ENCODE results near the gene CEP85L.
A peak's percentile ranks its signal among the peaks of the same experiment; 100 is the strongest.

The CEP85L gene

GRCh38 chr6:118683881-118684872, 32.8 kb upstream of the CEP85L start:
- no peak for DNase-seq (ENCODE audit: low read depth)
- TF ChIP-seq, protein P1, sequence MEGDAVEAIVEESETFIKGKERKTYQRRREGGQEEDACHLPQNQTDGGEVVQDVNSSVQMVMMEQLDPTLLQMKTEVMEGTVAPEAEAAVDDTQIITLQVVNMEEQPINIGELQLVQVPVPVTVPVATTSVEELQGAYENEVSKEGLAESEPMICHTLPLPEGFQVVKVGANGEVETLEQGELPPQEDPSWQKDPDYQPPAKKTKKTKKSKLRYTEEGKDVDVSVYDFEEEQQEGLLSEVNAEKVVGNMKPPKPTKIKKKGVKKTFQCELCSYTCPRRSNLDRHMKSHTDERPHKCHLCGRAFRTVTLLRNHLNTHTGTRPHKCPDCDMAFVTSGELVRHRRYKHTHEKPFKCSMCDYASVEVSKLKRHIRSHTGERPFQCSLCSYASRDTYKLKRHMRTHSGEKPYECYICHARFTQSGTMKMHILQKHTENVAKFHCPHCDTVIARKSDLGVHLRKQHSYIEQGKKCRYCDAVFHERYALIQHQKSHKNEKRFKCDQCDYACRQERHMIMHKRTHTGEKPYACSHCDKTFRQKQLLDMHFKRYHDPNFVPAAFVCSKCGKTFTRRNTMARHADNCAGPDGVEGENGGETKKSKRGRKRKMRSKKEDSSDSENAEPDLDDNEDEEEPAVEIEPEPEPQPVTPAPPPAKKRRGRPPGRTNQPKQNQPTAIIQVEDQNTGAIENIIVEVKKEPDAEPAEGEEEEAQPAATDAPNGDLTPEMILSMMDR (conservative IDR thresholded peaks at IDR 0.05; ENCODE audit: low read length), result no peak
- no peak overlapping the region for H3K4me3 ChIP-seq (ENCODE audit: low read length)

DNA sequence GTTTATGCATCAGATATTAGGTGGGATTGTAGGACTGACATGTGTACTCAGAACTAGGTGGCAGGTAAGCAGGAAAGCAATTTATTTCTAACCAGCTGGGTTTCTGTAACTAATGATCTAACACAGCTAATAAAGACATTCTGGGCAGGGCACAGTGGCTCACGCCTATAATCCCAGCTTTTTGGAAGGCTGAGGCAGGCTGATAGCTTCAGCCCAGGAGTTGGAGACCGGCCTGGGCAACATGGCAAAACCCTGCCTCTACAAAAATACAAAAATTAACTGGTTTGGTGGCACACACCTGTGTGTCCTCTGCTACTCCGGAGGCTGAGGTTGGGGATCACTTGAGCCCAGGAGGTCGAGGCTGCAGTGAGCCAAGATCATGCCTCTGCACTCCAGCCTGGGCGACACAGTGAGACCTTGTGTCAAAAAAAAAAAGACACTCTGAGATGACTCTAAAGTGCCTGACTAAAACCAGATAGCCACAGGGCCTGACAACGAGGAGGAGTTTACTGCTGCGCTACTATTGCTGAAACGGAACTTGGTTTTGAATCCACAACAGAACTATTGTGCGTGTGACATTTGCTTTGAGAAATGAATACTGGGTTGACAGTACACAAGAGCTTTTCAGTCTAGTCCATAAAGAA, 29.2 kb upstream of the CEP85L start:
- DNase-seq (ENCODE audit: low read depth), result no peak
- TF ChIP-seq, protein P1 (conservative IDR thresholded peaks at IDR 0.05; ENCODE audit: low read length), result no peak
- no peak overlapping the region for H3K4me3 ChIP-seq (ENCODE audit: low read length)

GRCh38 chr6:118679327-118679901, 28.0 kb upstream of the CEP85L start:
- TF ChIP-seq, protein P1 (conservative IDR thresholded peaks at IDR 0.05; ENCODE audit: low read length), result no peak
- peak; percentile 65 for DNase-seq (ENCODE audit: low read depth)
- no peak overlapping the region for H3K4me3 ChIP-seq (ENCODE audit: low read length)

- H3K4me3 ChIP-seq (ENCODE audit: low read length), result no peak overlapping the region
- TF ChIP-seq, protein P1 (conservative IDR thresholded peaks at IDR 0.05; ENCODE audit: low read length), result no peak
- DNase-seq (ENCODE audit: low read depth), result peak; percentile 11
Measured at GRCh38 chr6:118678866-118679265, 27.5 kb upstream of the CEP85L start.

DNA sequence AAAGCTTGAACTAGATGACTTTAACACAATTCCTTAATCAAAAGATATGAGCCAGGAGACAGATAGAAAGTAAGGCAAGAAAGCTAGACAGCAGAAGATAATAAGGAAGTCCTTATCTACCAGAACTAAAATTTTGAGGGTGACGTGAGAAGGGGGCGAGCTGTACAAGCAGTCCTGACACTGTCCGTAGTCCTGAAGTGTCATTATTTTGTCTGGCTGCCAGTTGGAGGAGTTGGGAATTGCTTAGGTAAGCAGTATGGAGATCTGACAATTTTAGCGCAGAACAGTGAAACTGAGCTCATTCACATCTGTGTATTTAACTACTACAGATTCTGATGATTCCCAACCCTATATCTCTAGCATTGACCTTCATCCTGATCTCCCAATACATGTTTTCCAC, 25.8 kb upstream of the CEP85L start:
- DNase-seq (ENCODE audit: low read depth), result no peak
- TF ChIP-seq, protein P1 (conservative IDR thresholded peaks at IDR 0.05; ENCODE audit: low read length), result no peak

GRCh38 chr6:118675225-118675624, 23.8 kb upstream of the CEP85L start:
- H3K4me3 ChIP-seq (ENCODE audit: low read length), result no peak overlapping the region
- TF ChIP-seq, protein P1 (conservative IDR thresholded peaks at IDR 0.05; ENCODE audit: low read length), result no peak
- DNase-seq (ENCODE audit: low read depth), result no peak

More for the DNA sequence above, 25.8 kb upstream of the CEP85L start:
- no peak overlapping the region for H3K4me3 ChIP-seq (ENCODE audit: low read length)

All from AG10803 (cell line).